IPS DF 6.9 (cell line): ENCODE results near the gene MTHFR.

Source experiments
- DNase-seq: peaks from one replicate; pipeline ENCODE4 v3.0.0-alpha.2; 2013; ENCODE audit warnings: low read depth, low spot score
- H3K27ac ChIP-seq: one replicate; pipeline ENCODE4 v1.5.1; 2013; ENCODE audit warnings: low read length, control low read depth
- H3K27me3 ChIP-seq: 2 replicates; pipeline ENCODE4 v1.6.1; 2013; ENCODE audit warnings: mild to moderate bottlenecking, low read length; ENCODE audit not compliant: control insufficient read depth, insufficient read depth
- H3K36me3 ChIP-seq: 2 replicates; pipeline ENCODE4 v1.6.1; 2013; ENCODE audit warnings: low read length; ENCODE audit not compliant: control insufficient read depth, insufficient read depth
- H3K4me1 ChIP-seq: 2 replicates; pipeline ENCODE4 v1.6.1; 2013; ENCODE audit warnings: low read length; ENCODE audit not compliant: control insufficient read depth, insufficient read depth
- H3K4me3 ChIP-seq: 2 replicates; pipeline ENCODE4 v1.5.1; 2013; ENCODE audit warnings: mild to moderate bottlenecking, low read length
- H3K9me3 ChIP-seq: 2 replicates; pipeline ENCODE4 v1.6.1; 2013; ENCODE audit warnings: low read length, inconsistent platforms; ENCODE audit not compliant: control insufficient read depth, insufficient read depth
- WGBS: extraction: QIAGEN DNeasy Blood & Tissue Kit; methylation state at CpG from one replicate; pipeline ENCODE4 v1.1.7; 2013; ENCODE audit warnings: mixed read lengths, missing lambda C conversion rate; ENCODE audit not compliant: insufficient read length, insufficient coverage; 5-methylcytosine and 5-hydroxymethylcytosine counted together

MTHFR gene

GRCh38 chr1:11752359-11753088, 53.2 kb downstream of the MTHFR start:
- no CpG with 5 or more reads among the region's 17 CpGs for WGBS
- 0 out of 2 replicates have a peak, but pooled peaks cover 1% of the 10 kb centered on the region for H3K4me1 ChIP-seq
- H3K27me3 ChIP-seq: no peaks in the 10 kb centered on the region
- peaks cover 16% of the 10 kb centered on the region for H3K36me3 ChIP-seq
- no peak overlapping the region for H3K27ac ChIP-seq
- no peak for DNase-seq
- no peaks in the 10 kb centered on the region for H3K9me3 ChIP-seq
- no peak overlapping the region for H3K4me3 ChIP-seq

DNA sequence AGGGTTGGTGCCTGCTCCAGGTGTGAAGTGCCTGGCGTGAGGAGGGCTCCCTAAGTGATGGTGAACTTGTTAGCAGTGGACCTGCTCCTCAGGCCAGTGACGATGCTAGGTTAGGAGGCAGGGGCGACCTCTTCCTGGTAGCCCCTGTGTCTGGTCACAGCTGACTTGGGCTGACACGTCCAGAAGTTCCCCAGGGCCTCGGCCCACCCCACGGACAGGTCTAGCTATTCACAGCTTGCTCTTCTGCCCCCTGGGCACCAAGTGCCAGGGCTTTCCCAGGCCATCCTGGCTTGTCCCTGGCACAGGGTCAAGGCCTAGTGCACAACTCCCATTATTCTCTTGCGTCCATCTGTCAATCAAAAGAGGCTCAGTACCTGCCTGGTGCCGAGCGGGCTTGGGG, 54.7 kb downstream of the MTHFR start:
- no peaks in the 10 kb centered on the region for H3K9me3 ChIP-seq
- H3K36me3 ChIP-seq: peaks cover 23% of the 10 kb centered on the region
- no peaks in the 10 kb centered on the region for H3K27me3 ChIP-seq
- no CpG with 5 or more reads among the region's 9 CpGs for WGBS
- 0 out of 2 replicates have a peak, but pooled peaks cover 1% of the 10 kb centered on the region for H3K4me1 ChIP-seq
- DNase-seq: no peak
- no peak overlapping the region for H3K27ac ChIP-seq
- no peak overlapping the region for H3K4me3 ChIP-seq

DNA sequence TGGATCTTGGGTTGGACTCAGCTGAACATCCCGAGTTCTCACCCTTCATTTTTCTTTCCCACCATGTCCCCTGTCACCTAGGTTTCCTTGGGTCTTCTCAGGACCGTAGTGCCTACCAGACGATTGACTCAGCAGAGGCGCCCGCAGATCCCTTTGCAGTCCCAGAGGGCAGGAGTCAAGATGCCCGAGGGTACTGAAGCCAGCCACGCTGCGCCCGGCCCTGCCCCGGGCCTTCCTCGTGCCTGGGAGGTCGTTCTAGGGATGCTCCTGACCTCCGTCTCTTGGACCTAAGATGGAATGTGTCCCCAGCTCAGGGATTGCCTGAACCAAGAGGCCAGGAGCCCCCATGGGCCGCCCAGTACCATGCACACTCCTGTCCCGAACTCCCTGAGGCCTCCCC, 55.8 kb downstream of the MTHFR start:
- 0 out of 2 replicates have a peak, but pooled peaks cover 1% of the 10 kb centered on the region for H3K4me1 ChIP-seq
- H3K4me3 ChIP-seq: no peak overlapping the region
- H3K27me3 ChIP-seq: no peaks in the 10 kb centered on the region
- no peak for DNase-seq
- no CpG with 5 or more reads among the region's 15 CpGs for WGBS
- no peaks in the 10 kb centered on the region for H3K9me3 ChIP-seq
- H3K36me3 ChIP-seq: peaks cover 23% of the 10 kb centered on the region
- no peak overlapping the region for H3K27ac ChIP-seq

DNA sequence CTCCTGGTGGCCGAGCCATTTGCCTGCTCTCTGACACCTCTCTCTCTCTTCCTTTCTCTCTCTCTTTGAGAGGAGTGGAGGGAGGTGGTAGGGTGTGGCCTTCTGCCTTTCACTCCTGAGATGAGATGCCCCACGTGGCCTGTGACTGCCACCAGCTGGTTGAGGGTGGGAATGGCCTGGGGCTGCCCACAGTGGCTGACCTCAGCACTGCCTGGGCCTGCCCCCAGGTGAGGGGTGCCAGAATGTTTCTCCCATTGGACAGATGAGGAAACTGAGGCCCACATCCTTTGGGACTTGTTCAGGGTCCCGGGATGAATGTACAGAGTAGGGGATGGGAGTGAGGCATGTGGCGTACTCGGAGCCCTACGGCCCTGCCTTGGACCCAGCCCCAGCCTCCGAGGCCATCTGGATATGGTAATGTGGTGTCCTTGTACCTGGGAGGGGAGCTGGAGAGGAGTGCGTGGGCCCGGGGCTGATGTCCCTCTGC, 56.5 kb downstream of the MTHFR start:
- no CpG with 5 or more reads among the region's 9 CpGs for WGBS
- Histone ChIP-seq H3K36me3 (peaks cover 23% of the 10 kb centered on the region), H3K4me1 (0 out of 2 replicates have a peak, but pooled peaks cover 1% of the 10 kb centered on the region), H3K4me3 (no peak overlapping the region), H3K27me3 (no peaks in the 10 kb centered on the region), H3K27ac (no peak overlapping the region), H3K9me3 (no peaks in the 10 kb centered on the region)
- no peak for DNase-seq

DNA sequence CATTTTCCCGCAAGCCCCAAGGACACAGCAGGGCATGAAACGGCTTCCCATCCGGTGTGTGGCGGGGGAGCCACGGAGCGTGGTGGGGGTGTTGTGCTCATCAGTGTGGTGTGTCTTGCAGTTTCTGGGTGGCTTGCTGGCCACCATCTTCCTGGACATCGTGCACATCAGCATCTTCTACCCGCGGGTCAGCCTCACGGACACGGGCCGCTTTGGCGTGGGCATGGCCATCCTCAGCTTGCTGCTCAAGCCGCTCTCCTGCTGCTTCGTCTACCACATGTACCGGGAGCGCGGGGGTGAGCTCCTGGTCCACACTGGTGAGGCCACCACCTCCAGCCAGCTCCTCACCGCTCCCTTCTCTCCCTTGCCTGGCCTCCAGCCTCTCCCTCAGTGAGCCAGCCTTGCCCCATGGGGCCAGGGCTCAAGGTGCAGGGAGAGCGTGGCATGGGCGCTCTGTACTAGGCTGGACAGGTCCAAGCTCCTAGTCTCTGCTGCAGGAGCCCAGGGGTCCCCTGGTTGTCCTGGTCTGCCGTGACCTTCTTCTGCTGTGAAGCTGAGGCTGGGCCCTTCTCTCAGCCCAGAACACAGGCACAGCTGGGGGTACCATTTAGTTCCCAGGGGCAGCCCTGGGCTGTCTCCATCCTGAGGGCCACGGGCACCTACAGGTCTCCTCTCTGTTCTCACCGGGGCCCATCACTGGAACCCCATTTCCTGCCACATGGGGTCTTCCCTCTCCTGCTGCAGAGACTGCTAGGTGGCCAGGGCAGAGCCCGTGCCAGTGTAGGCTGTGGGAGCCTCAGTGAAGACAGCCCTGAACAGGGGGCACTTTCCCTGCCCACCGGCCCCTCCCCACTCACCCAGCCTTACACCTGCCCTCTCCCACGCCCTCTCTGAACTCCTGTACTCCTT, 57.2 kb downstream of the MTHFR start:
- H3K4me1 ChIP-seq: 0 out of 2 replicates have a peak, but pooled peaks cover 1% of the 10 kb centered on the region
- H3K27ac ChIP-seq: no peak overlapping the region
- H3K36me3 ChIP-seq: peaks cover 23% of the 10 kb centered on the region
- H3K27me3 ChIP-seq: no peaks in the 10 kb centered on the region
- DNase-seq: no peak
- no peaks in the 10 kb centered on the region for H3K9me3 ChIP-seq
- WGBS: no CpG with 5 or more reads among the region's 27 CpGs
- no peak overlapping the region; the same call in 1 of the 2 replicates for H3K4me3 ChIP-seq

GRCh38 chr1:11746795-11747487, 58.8 kb downstream of the MTHFR start:
- Histone ChIP-seq H3K9me3 (no peaks in the 10 kb centered on the region), H3K4me1 (no peaks in the 10 kb centered on the region), H3K36me3 (peaks cover 23% of the 10 kb centered on the region), H3K27ac (no peak overlapping the region), H3K4me3 (no peak overlapping the region), H3K27me3 (no peaks in the 10 kb centered on the region)
- WGBS: no CpG with 5 or more reads among the region's 20 CpGs
- no peak for DNase-seq

GRCh38 chr1:11746092-11746491, 59.7 kb downstream of the MTHFR start:
- Histone ChIP-seq H3K27me3 (no peaks in the 10 kb centered on the region), H3K9me3 (no peaks in the 10 kb centered on the region), H3K36me3 (peaks cover 23% of the 10 kb centered on the region), H3K4me1 (no peaks in the 10 kb centered on the region), H3K27ac (no peak overlapping the region), H3K4me3 (no peak overlapping the region)
- DNase-seq: no peak
- no CpG with 5 or more reads among the region's 6 CpGs for WGBS

DNA sequence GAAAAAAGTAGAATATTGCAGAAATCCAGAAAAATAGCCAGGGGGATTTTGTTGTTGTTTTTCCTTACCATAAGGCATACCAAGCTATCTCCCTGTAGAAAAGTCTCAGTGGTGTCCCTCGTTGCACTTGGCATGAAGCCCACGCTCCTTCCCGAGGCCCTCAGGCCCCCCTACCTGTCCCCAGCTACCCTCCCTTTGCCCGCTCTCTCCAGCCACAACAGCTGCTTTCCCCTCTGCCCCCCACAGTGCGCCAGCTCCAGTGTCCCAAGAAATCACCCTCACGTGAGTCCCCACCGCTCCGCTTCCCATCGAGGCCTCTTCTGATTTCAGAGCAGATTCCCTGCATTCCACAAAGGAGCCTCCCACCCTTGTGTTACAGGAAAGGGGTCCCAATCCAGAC, 61.5 kb downstream of the MTHFR start:
- no peak overlapping the region for H3K4me3 ChIP-seq
- no peaks in the 10 kb centered on the region for H3K4me1 ChIP-seq
- no CpG with 5 or more reads among the region's 9 CpGs for WGBS
- no peak overlapping the region for H3K27ac ChIP-seq
- H3K27me3 ChIP-seq: no peaks in the 10 kb centered on the region
- peaks cover 12% of the 10 kb centered on the region for H3K36me3 ChIP-seq
- DNase-seq: no peak
- no peaks in the 10 kb centered on the region for H3K9me3 ChIP-seq

- no peak for DNase-seq
- Histone ChIP-seq H3K36me3 (0 out of 2 replicates have a peak, but pooled peaks cover 3% of the 10 kb centered on the region), H3K9me3 (no peaks in the 10 kb centered on the region), H3K27me3 (no peaks in the 10 kb centered on the region), H3K27ac (no peak overlapping the region), H3K4me3 (no peak overlapping the region), H3K4me1 (no peaks in the 10 kb centered on the region; the same call in 1 of the 2 replicates)
- no CpG with 5 or more reads among the region's 5 CpGs for WGBS
These were observed 63.7 kb downstream of the MTHFR start for GRCh38 chr1:11741919-11742558.
